HepG2 (cell line): ENCODE data around the gene ZCCHC10. TPM values are rescaled to one million over a fixed set of nuclear protein-coding genes. Genes with fewer than 3 reads are reported as not detected.

Source experiments
- BRCA1 ChIP-seq: sonication (generic); formaldehyde crosslinking; IDR thresholded peaks from 2 replicates; pipeline ENCODE4 v1.4.0; 2020; ENCODE audit warnings: missing genetic modification reagents
- HDAC1 ChIP-seq: sonication (generic); formaldehyde crosslinking; IDR thresholded peaks from 2 replicates; pipeline ENCODE4 v1.5.1; 2020; ENCODE audit warnings: mild to moderate bottlenecking, missing genetic modification reagents
- MEIS2 ChIP-seq: sonication (generic); formaldehyde crosslinking; IDR thresholded peaks from 2 replicates; pipeline ENCODE4 v1.9.0; 2021; ENCODE audit warnings: mild to moderate bottlenecking, missing genetic modification reagents
- NR0B2 ChIP-seq: sonication (generic); formaldehyde crosslinking; IDR thresholded peaks from 2 replicates; pipeline ENCODE4 v1.4.0; 2020; ENCODE audit warnings: mild to moderate bottlenecking, missing genetic modification reagents
- ZNF556 ChIP-seq: sonication (generic); formaldehyde crosslinking; IDR thresholded peaks from 2 replicates; pipeline ENCODE4 v1.4.0; 2020; ENCODE audit warnings: mild to moderate bottlenecking, missing genetic modification reagents, borderline replicate concordance
- ZNF574 ChIP-seq: sonication (generic); formaldehyde crosslinking; IDR thresholded peaks from 2 replicates; pipeline ENCODE4 v1.4.0; 2020; ENCODE audit warnings: missing genetic modification reagents
- ZNF652 ChIP-seq: IDR thresholded peaks from 2 replicates; pipeline ENCODE4 v1.6.1; 2016; ENCODE audit warnings: low read depth, borderline replicate concordance
- ZNF776 ChIP-seq: sonication (generic); formaldehyde crosslinking; IDR thresholded peaks from 2 replicates; pipeline ENCODE4 v1.4.0; 2020; ENCODE audit warnings: mild to moderate bottlenecking, missing genetic modification reagents
- polyA plus RNA-seq, 8 experiments: library from polyadenylated mRNA; depleted of rRNA in 3 of 8; stranded (reverse) in 7 of 8; unstranded in 1 of 8; fragments of >200 nt; fragmentation: Illumina TruSeq in 4 of 8; extraction: Trizol in 4 of 8; gene quantifications; 2 replicates each; pipeline versions ENCODE4 v1.2.1 to v1.2.3, GENCODE V29; 2011 to 2016; ENCODE audit warnings: low read depth in 4 of 8, missing spikeins in 1 of 8, mixed read lengths in 1 of 8; ENCODE audit not compliant: insufficient read depth in 1 of 8
- total RNA-seq, 5 experiments: library from RNA; depleted of rRNA; stranded (reverse); fragments of >200 nt; fragmentation: Illumina TruSeq; extraction: Trizol; gene quantifications; 2 replicates each; pipeline ENCODE4 v1.2.3, GENCODE V29; 2016; ENCODE audit warnings: low read depth in 1 of 5
- TF ChIP-seq, protein P1 (sequence below): sonication (generic); formaldehyde crosslinking; IDR thresholded peaks from 2 replicates; pipeline ENCODE4 v1.4.0; 2020; ENCODE audit warnings: missing genetic modification reagents
- TF ChIP-seq, protein P2 (sequence below): sonication (generic); formaldehyde crosslinking; IDR thresholded peaks from 2 replicates; pipeline ENCODE4 v1.5.1; 2020; ENCODE audit warnings: missing genetic modification reagents, mild to moderate bottlenecking, borderline replicate concordance
- TF ChIP-seq, protein P3 (sequence below), 2 experiments: fragments of 450-650 bp in 1 of 2; sonication (generic) in 1 of 2; formaldehyde crosslinking in 1 of 2; IDR thresholded peaks; 2 replicates each; pipeline versions ENCODE4 v1.6.1 to v1.8.0; 2016 to 2022; ENCODE audit warnings: antibody characterized with exemption in 1 of 2, mild to moderate bottlenecking in 1 of 2, missing genetic modification reagents in 1 of 2
- TF ChIP-seq, protein P4 (sequence below): sonication (generic); formaldehyde crosslinking; IDR thresholded peaks from 2 replicates; pipeline ENCODE4 v1.4.0; 2020; ENCODE audit warnings: mild to moderate bottlenecking, missing genetic modification reagents

ZCCHC10 gene
- total and polyA plus RNA-seq, 2 of the 13 experiments (the other 11 are each of a cell fraction or from before 2014, with no cell fraction given) = 40.7 to 48.2 TPM

GRCh38 chr5:133051542-133052316 is 25.4 kb upstream of the ZCCHC10 start, which contains the start of gene HSPA4 (continued):
- TF ChIP-seq, protein P1, sequence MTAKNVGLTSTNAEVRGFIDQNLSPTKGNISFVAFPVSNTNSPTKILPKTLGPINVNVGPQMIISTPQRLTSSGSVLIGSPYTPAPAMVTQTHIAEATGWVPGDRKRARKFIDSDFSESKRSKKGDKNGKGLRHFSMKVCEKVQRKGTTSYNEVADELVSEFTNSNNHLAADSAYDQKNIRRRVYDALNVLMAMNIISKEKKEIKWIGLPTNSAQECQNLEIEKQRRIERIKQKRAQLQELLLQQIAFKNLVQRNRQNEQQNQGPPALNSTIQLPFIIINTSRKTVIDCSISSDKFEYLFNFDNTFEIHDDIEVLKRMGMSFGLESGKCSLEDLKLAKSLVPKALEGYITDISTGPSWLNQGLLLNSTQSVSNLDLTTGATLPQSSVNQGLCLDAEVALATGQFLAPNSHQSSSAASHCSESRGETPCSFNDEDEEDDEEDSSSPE (CRISPR knock-in tag) = no peak
- peak; percentile 84; the same call in 1 of the 2 replicates for TF ChIP-seq ZNF556
- TF ChIP-seq NR0B2 (CRISPR knock-in tag) = no peak
- TF ChIP-seq, protein P2, sequence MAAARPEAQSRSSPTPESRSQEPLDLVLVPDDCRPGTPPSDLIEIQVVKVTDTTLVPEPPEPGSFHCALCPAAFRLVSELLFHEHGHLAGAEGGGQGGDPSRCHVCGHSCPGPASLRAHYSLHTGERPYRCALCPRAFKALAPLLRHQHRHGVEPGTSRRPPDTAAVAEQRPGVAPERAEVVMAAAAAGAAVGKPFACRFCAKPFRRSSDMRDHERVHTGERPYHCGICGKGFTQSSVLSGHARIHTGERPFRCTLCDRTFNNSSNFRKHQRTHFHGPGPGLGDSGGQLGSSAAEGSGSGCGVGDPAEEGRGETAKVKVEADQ (CRISPR knock-in tag) = 0 out of 2 replicates have a peak, but pooled peaks have one; percentile 45
- peak; percentile 66 for TF ChIP-seq HDAC1 (CRISPR knock-in tag)
- TF ChIP-seq ZNF776 = peak; percentile 68; the same call in 1 of the 2 replicates
- no peak for TF ChIP-seq BRCA1 (CRISPR knock-in tag)
- TF ChIP-seq, protein P3, sequence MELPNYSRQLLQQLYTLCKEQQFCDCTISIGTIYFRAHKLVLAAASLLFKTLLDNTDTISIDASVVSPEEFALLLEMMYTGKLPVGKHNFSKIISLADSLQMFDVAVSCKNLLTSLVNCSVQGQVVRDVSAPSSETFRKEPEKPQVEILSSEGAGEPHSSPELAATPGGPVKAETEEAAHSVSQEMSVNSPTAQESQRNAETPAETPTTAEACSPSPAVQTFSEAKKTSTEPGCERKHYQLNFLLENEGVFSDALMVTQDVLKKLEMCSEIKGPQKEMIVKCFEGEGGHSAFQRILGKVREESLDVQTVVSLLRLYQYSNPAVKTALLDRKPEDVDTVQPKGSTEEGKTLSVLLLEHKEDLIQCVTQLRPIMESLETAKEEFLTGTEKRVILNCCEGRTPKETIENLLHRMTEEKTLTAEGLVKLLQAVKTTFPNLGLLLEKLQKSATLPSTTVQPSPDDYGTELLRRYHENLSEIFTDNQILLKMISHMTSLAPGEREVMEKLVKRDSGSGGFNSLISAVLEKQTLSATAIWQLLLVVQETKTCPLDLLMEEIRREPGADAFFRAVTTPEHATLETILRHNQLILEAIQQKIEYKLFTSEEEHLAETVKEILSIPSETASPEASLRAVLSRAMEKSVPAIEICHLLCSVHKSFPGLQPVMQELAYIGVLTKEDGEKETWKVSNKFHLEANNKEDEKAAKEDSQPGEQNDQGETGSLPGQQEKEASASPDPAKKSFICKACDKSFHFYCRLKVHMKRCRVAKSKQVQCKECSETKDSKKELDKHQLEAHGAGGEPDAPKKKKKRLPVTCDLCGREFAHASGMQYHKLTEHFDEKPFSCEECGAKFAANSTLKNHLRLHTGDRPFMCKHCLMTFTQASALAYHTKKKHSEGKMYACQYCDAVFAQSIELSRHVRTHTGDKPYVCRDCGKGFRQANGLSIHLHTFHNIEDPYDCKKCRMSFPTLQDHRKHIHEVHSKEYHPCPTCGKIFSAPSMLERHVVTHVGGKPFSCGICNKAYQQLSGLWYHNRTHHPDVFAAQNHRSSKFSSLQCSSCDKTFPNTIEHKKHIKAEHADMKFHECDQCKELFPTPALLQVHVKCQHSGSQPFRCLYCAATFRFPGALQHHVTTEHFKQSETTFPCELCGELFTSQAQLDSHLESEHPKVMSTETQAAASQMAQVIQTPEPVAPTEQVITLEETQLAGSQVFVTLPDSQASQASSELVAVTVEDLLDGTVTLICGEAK (IDR thresholded peaks at IDR 0.05) = 0 out of 2 replicates have a peak, but pooled peaks have one; percentile 27
- TF ChIP-seq, protein P3 (CRISPR knock-in tag; IDR thresholded peaks at IDR 0.05) = peak; percentile 57; the same call in 1 of the 2 replicates
- TF ChIP-seq, protein P4, sequence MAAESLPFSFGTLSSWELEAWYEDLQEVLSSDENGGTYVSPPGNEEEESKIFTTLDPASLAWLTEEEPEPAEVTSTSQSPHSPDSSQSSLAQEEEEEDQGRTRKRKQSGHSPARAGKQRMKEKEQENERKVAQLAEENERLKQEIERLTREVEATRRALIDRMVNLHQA = no peak
- peak; percentile 18; the same call in 1 of the 2 replicates for TF ChIP-seq MEIS2 (CRISPR knock-in tag)
- no peak for TF ChIP-seq ZNF652
- peak; percentile 68 for TF ChIP-seq ZNF574 (CRISPR knock-in tag)
